Fibroblast of the aortic adventitia (primary cell): Measurements from ENCODE around the gene ANO2. TPM values are rescaled to one million over a fixed set of nuclear protein-coding genes. Genes with fewer than 3 reads are reported as not detected.
"Not testable (repeated sequence)": the region's sequence is repeated elsewhere in the genome, so short reads cannot be mapped to it uniquely, and the experiment has no call there.

Source experiments
- DNase-seq: peaks from one replicate; pipeline ENCODE4 v3.0.0-alpha.2; 2010; ENCODE audit warnings: low read depth
- H3K4me3 ChIP-seq: 2 replicates; pipeline ENCODE4 v1.5.1; 2011; ENCODE audit warnings: low read depth, mild to moderate bottlenecking, control low read depth, low read length, moderate library complexity
- CTCF ChIP-seq: IDR thresholded peaks from 2 replicates; pipeline ENCODE4 v1.5.1; 2011; ENCODE audit warnings: mild to moderate bottlenecking, low read length, control low read depth, inconsistent platforms; ENCODE audit not compliant: insufficient read depth
- total RNA-seq: library from RNA; depleted of rRNA; stranded (reverse); fragments of >200 nt; gene quantifications from 2 replicates; pipeline ENCODE4 v1.2.3, GENCODE V29; 2012; ENCODE audit warnings: low replicate concordance

The ANO2 gene
- total RNA-seq, 1 donor, result not detected

GRCh38 chr12:5684989-5685388 lies 260.1 kb downstream of the ANO2 start:
- no peak for DNase-seq

GRCh38 chr12:5682581-5682980 lies 262.5 kb downstream of the ANO2 start:
- no peak overlapping the region for H3K4me3 ChIP-seq
- no peak for DNase-seq
- no peak for TF ChIP-seq CTCF

More at GRCh38 chr12:5684989-5685388, 260.1 kb downstream of the ANO2 start:
- H3K4me3 ChIP-seq, result no peak overlapping the region
- no peak for TF ChIP-seq CTCF

- TF ChIP-seq CTCF, result no peak
- DNase-seq, result no peak
- H3K4me3 ChIP-seq, result no peak overlapping the region
Measured at GRCh38 chr12:5678176-5678575, 266.9 kb downstream of the ANO2 start.

- DNase-seq, H3K4me3 ChIP-seq: not testable (repeated sequence)
Measured at GRCh38 chr12:5669624-5670023, 275.4 kb downstream of the ANO2 start.

- H3K4me3 ChIP-seq, result no peak overlapping the region
- no peak for TF ChIP-seq CTCF
- DNase-seq, result no peak
Measured at GRCh38 chr12:5665615-5666014, 279.4 kb downstream of the ANO2 start.

- no peak overlapping the region for H3K4me3 ChIP-seq
- TF ChIP-seq CTCF, result no peak
- no peak for DNase-seq
Measured at GRCh38 chr12:5661811-5662210, 283.2 kb downstream of the ANO2 start.

GRCh38 chr12:5660238-5660637 lies 284.8 kb downstream of the ANO2 start:
- TF ChIP-seq CTCF, result no peak
- DNase-seq, result no peak

GRCh38 chr12:5658339-5658941 lies 286.6 kb downstream of the ANO2 start:
- not testable (repeated sequence) for H3K4me3 ChIP-seq

More at GRCh38 chr12:5660238-5660637, 284.8 kb downstream of the ANO2 start:
- H3K4me3 ChIP-seq, result no peak overlapping the region

More at GRCh38 chr12:5658339-5658941, 286.6 kb downstream of the ANO2 start:
- not testable (repeated sequence) for DNase-seq
